NCI-H82 (cell line): ENCODE measurements around the gene GPR108.
A peak's percentile ranks its signal among the peaks of the same experiment; 100 is the strongest.
"Not testable (repeated sequence)": the region's sequence is repeated elsewhere in the genome, so short reads cannot be mapped to it uniquely, and the experiment has no call there.

ENCODE experiments used
- DNase-seq: peaks from one replicate; lab custom pipeline; 2025; lab: John Stamatoyannopoulos, UW

The GPR108 gene

GRCh38 chr19:6720369-6721137, 16.8 kb downstream of the GPR108 start, which contains the start of gene C3:
TSS of gene C3 (minus strand) at chr19:6720650. CDS start at chr19:6720589, 61 bp downstream.
- DNase-seq, result no peak

- DNase-seq, result no peak
These were observed 17.4 kb downstream of the GPR108 start for GRCh38 chr19:6719992-6720368.

- DNase-seq, result no peak
These were observed 17.9 kb downstream of the GPR108 start for GRCh38 chr19:6719540-6719861.

DNA sequence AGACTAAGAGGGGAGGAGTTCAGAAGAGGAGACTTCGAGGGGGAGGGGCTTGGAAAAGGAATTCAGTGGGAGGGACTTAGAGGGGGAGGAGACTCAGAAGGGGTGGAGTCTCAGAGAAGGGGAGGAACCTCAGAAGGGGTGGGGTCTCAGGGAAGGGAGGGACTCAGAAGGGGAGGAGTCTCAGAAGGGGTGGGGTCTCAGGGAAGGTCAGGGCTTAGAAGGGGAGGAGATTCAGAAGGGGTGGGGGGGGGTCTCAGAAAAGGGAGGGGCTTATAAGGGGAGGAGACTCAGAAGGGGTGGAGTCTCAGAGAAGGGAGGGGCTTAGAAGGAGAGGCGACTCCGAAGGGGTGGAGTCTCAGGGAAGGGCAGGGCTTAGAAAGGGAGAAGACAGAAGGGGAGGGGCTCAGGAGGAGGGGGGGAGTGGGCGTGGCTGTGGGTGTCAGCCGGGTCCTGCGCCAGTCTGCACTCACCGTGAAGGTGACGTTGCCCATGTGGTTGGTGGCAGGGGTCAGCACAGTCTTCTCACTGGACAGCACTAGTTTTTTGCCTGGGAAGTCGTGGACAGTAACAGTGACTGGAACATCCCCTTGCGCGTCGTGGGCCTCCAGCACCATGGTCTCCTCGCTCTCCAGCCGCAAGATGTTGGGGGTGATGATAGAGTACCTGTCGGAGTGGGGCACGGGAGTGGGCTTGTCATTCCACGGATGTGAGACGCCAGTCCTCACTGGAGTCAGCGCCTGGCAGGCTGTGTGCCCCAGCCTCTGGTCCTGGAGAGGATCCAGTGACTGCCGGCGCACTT, 18.4 kb downstream of the GPR108 start:
- peak; percentile 60 for DNase-seq

- no peak for DNase-seq
These were observed 19.2 kb downstream of the GPR108 start for GRCh38 chr19:6718111-6718740.

GRCh38 chr19:6717441-6717971, 19.9 kb downstream of the GPR108 start:
- DNase-seq, result no peak

DNA sequence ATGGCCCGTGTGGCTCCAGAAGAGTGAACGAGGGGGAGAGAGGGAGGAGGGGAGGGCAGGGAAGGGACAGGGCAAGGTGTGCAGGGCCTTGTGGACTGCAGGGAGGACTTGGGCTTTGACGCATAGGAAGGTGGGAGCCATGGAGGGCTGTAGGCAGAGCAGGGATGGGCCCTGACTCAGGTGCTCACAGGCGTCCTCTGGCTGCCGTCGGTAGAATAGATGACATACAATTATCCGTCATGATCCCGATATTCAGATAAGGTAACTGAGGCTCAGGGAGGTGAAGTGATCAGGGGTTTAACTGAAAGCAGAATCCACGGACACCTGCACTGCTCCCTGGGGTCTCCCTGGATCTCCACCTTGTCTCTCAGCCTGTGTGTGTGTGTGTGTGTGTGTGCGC, 20.3 kb downstream of the GPR108 start:
- DNase-seq, result no peak

DNA sequence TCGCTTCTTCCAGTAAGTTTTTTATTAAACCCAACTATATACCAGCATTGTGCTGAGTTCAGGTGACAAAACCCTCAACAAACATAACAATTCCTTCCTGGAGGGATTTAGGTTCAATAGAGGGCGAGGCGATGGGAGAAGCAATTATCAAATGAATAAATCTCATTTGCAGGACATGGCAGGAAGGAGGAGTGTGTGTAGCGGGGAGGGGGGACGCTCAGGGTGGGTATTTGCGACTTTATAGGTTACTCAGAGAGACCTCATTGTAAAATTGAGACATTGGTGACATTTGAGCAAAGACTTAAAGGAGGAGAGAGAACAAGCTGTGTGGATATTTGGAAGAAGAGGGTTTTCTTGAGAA, 20.8 kb downstream of the GPR108 start:
- no peak for DNase-seq

GRCh38 chr19:6714749-6715555, 22.4 kb downstream of the GPR108 start:
- DNase-seq, result no peak

DNA sequence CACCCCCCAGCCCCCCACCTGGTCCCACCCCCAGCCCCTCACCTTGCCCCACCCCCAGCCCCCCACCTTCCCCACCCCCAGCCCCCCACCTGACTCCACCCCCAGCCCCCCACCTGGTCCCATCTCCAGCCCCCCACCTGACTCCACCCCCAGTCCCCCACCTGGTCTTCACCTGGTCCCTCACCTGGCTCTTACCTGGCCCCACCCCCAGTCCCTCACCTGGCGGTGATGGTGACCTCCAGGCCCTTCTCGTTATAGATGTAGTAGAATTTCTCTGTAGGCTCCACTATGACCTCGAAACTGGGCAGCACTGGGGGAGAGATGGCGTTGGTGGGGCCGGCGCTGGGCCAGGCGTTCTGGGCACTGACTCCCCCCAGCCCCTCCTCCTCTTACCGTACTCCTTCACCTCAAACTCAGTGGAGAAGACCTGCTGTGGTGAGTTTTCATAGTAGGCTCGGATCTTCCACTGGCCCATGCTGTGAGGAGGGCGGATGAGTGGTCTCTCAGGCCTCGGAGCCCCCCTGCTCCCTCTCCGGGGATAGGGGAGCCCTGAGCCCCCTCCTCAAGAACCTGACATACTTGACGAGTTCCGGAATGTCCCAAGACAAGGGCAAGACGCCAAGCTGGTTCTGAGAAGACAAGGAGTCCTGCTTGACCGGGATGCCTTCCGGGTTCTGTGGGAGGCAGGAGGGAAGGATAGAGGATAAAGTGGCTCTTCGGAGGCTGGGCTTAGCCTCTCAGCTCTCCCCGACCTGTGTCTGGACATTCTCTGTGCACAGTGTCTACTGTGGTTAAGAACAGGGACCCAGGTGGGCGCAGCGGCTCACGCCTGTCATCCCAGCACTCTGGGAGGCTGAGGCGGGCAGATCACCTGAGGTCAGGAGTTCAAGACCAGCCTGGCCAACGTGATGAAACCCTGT, 23.3 kb downstream of the GPR108 start:
- no peak for DNase-seq

- no peak for DNase-seq
These were observed 24.4 kb downstream of the GPR108 start for GRCh38 chr19:6712692-6713670.

GRCh38 chr19:6712231-6712630, 25.1 kb downstream of the GPR108 start:
- DNase-seq, result no peak

DNA sequence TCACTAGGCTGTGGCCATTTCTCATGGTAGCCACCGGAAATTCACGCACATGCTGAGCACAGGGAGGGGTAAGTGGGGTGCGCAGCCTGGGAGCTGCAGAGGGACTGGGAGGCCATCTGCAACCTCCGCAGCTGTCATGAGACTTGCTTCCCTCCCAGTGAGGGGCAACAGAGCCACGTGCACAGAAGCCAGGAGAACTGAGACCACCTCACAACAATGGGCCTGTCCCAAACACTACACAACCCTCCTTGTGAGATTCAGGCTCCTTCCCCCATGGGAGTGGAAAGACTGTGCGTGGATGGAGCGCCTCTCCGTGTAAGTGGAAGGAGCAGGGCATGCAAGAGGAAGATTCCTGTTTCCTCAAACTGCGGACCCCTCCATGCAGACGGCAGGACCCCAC, 25.8 kb downstream of the GPR108 start:
- DNase-seq, result no peak

- peak; percentile 68 for DNase-seq
These were observed 26.4 kb downstream of the GPR108 start for GRCh38 chr19:6711078-6711361.

GRCh38 chr19:6710273-6711077, 26.9 kb downstream of the GPR108 start:
- DNase-seq, result no peak

DNA sequence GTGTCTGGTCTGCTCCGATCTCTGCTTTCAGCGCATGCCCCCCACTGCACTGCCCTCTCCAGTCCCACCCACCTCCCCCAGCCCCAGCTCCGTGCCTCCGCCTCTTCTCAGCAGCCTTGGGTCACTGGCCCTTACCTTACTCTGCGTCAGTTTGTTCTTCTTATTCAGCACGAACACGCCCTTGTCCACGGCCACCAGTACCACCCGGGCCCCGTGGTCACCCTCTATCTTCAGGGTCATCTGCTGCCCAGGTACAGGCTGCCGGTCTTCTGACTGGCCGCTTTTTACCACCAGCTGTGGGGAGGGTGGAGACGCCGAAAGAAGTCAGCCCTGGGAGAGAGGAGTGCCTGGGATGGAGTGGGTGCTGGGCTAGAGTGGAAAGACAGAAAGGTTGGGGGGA, 27.8 kb downstream of the GPR108 start:
- no peak for DNase-seq

- not testable (repeated sequence) for DNase-seq
These were observed 28.5 kb downstream of the GPR108 start for GRCh38 chr19:6708913-6709312.

GRCh38 chr19:6708346-6708745, 29.0 kb downstream of the GPR108 start:
- DNase-seq, result no peak

GRCh38 chr19:6707658-6708018, 29.7 kb downstream of the GPR108 start:
- DNase-seq, result no peak
